Heart left ventricle (tissue), 16 donors: ENCODE results near the gene CDC26. TPM values are rescaled to one million over a fixed set of nuclear protein-coding genes. Genes with fewer than 3 reads are reported as not detected.
A peak's percentile ranks its signal among the peaks of the same experiment; 100 is the strongest.

Experiments used
- ATAC-seq, 4 donors: fragments of 200-7000 bp; cut with Tn5 transposase; one replicate each; pipeline ENCODE4 v1.9.1; 2020 to 2022; ENCODE audit warnings: moderate library complexity in 4 of 4, mild to moderate bottlenecking in 3 of 4, moderate number of reproducible peaks in 1 of 4
- DNase-seq, 5 donors: peaks; one replicate each; pipeline ENCODE4 v3.0.0-alpha.2; 2020
- H3K27ac ChIP-seq, 12 donors: fragments of 200-600 bp; sonication (generic) in 4 of 12; one replicate each; pipeline versions ENCODE4 v1.5.0 to v1.8.0; 2016 to 2022; ENCODE audit warnings: mild to moderate bottlenecking in 2 of 12
- H3K27me3 ChIP-seq, 9 donors: fragments of 200-600 bp; sonication (generic) in 2 of 9; one replicate each; pipeline versions ENCODE4 v1.5.1 to v1.8.0; 2016 to 2022; ENCODE audit warnings: mild to moderate bottlenecking in 3 of 9
- H3K36me3 ChIP-seq, 9 donors: fragments of 200-600 bp; sonication (generic) in 2 of 9; one replicate each; pipeline versions ENCODE4 v1.5.0 to v1.8.0; 2018 to 2022; ENCODE audit warnings: mild to moderate bottlenecking in 2 of 9
- H3K4me1 ChIP-seq, 12 donors: fragments of 200-600 bp; sonication (generic) in 4 of 12; one replicate each; pipeline versions ENCODE4 v1.5.0 to v1.8.0; 2016 to 2022; ENCODE audit warnings: mild to moderate bottlenecking in 3 of 12
- H3K4me3 ChIP-seq, 12 donors: fragments of 200-600 bp; sonication (generic) in 4 of 12; one replicate each; pipeline versions ENCODE4 v1.5.0 to v1.8.0; 2017 to 2022; ENCODE audit warnings: mild to moderate bottlenecking in 9 of 12, moderate library complexity in 4 of 12
- H3K9me3 ChIP-seq, 12 donors: fragments of 200-600 bp; sonication (generic) in 4 of 12; one replicate each; pipeline versions ENCODE4 v1.5.0 to v1.8.0; 2016 to 2022; ENCODE audit warnings: mild to moderate bottlenecking in 1 of 12
- POLR2A ChIP-seq, 2 donors: fragments of 450-650 bp; IDR thresholded peaks; one replicate each; pipeline ENCODE4 v1.6.1; 2017; ENCODE audit warnings: antibody characterized with exemption in 2 of 2, mild to moderate bottlenecking in 2 of 2, moderate library complexity in 2 of 2
- WGBS, 4 donors: extraction: QIAGEN DNeasy Blood & Tissue Kit in 2 of 4; methylation state at CpG; one replicate each; pipeline versions ENCODE4 v1.1.5 to v1.1.7; 2013 to 2018; 5-methylcytosine and 5-hydroxymethylcytosine counted together
- intact Hi-C, 10 donors: fragments of 100-400 bp; cut with DNase I; formaldehyde crosslinking; loops; one replicate each; pipeline versions ENCODE4 v1.11.1 to v1.14.2; 2022
- polyA plus RNA-seq, 2 donors: library from polyadenylated mRNA; stranded (reverse); fragments of 200-250 nt; gene quantifications; one replicate each; pipeline ENCODE4 v1.2.3, GENCODE V29; 2013
- total RNA-seq, 9 donors: library from RNA; depleted of rRNA in 2 of 9; stranded (reverse); fragments of >200 nt in 2 of 9; fragmentation: NEBNext Ultra II Directional in 3 of 9; extraction: Animal tissue kit (Norgen Biotek cat#: 25700) in 3 of 9; gene quantifications; one replicate each; pipeline versions ENCODE4 v1.1.0 to v1.2.4, GENCODE V29; 2016 to 2023
- TF ChIP-seq, protein P1 (sequence below), 12 donors: fragments of 200-600 bp; sonication (generic) in 4 of 12; IDR thresholded peaks; one replicate each; pipeline versions ENCODE4 v1.5.0 to v1.8.0; 2018 to 2022; ENCODE audit warnings: antibody characterized with exemption in 12 of 12, mild to moderate bottlenecking in 5 of 12
- donor health status: ischemic (EF 13 %, LVEDD 7.1; RV severe dilation, severe dysfunction).
- donor health status: healthy with polysubstance abuse.
- donor health status: DM: no; HTN: yes; CAD: no.
- donor health status: DM: no; HTN: no; CAD: no.
- donor health status: ischemic (EF 25% LVEDD 6.9; RV normal size, moderate dysfunction).
- donor health status: ischemic (EF 25% LVEDD 5.7; RV mildly dilated, moderate dysfunction).
- donor health status: healthy.
- donor health status: DM: yes; HTN: yes; CAD: no.
- donor health status: ischemic (EF 35%, LVEDD 5.7; RV mildly dilated, moderate dysfunction).
- donor health status: nonischemic (EF 11% LVEDD 7.7; RV severe dilation, severe dysfunction).
- donor health status: DM: yes; HTN: yes; CAD: no.
- donor health status: PGD.
- donor health status: ischemic (EF 29% LVEDD 5.4; RV normal size, mild dysfunction).
- donor health status: nonischemic (EF 23%, LVEDD 6.1; RV moderate dilation, normal function).

Gene CDC26
- total and polyA plus RNA-seq, 11 donors = 22.3 to 46.0 (median 35.3) TPM

DNA sequence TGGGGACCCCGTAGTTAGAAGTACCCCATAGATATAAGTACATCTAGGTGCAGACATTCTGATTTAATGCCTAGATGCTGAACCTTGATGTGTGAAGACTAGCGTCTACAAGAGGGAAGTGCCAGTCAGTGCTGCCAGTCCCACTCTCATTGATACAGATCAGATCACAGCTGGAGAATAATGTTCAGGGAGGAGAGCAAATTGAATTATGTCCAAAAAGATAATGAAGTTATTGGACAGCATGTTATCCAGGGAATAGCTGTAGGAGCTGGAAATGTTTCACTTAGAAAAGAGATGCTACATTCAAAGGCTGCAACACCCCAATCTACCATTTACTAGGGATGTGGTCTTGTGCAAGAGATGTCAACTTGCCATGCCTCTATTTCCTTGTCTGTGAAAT lies 43.7 kb upstream of the CDC26 start:
- Histone ChIP-seq H3K9me3 (no peaks in the 10 kb centered on the region), H3K27me3 (no peaks in the 10 kb centered on the region), H3K36me3 (peaks cover 0 to 54% (median 22%) of the 10 kb centered on the region in 9 donors), H3K4me3 (no peak overlapping the region), H3K4me1 (peaks cover 0 to 3% (median 0%) of the 10 kb centered on the region in 12 donors), H3K27ac (no peak overlapping the region)
- DNase-seq (no peak), ATAC-seq (no peak)
- TF ChIP-seq, protein P1, sequence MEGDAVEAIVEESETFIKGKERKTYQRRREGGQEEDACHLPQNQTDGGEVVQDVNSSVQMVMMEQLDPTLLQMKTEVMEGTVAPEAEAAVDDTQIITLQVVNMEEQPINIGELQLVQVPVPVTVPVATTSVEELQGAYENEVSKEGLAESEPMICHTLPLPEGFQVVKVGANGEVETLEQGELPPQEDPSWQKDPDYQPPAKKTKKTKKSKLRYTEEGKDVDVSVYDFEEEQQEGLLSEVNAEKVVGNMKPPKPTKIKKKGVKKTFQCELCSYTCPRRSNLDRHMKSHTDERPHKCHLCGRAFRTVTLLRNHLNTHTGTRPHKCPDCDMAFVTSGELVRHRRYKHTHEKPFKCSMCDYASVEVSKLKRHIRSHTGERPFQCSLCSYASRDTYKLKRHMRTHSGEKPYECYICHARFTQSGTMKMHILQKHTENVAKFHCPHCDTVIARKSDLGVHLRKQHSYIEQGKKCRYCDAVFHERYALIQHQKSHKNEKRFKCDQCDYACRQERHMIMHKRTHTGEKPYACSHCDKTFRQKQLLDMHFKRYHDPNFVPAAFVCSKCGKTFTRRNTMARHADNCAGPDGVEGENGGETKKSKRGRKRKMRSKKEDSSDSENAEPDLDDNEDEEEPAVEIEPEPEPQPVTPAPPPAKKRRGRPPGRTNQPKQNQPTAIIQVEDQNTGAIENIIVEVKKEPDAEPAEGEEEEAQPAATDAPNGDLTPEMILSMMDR (IDR thresholded peaks at IDR 0.05) = no peak
- no peak for TF ChIP-seq POLR2A (IDR thresholded peaks at IDR 0.05)
- intact Hi-C loops = loop anchor here in 2 of 10 donors (10.0 kb wide), 2 partner anchors 336 to 346 kb away; no protein-coding TSS in a partner anchor
- WGBS, 4 donors = 87 to 95% (median 90%) methylated on average over 2 of the region's 2 CpGs

DNA sequence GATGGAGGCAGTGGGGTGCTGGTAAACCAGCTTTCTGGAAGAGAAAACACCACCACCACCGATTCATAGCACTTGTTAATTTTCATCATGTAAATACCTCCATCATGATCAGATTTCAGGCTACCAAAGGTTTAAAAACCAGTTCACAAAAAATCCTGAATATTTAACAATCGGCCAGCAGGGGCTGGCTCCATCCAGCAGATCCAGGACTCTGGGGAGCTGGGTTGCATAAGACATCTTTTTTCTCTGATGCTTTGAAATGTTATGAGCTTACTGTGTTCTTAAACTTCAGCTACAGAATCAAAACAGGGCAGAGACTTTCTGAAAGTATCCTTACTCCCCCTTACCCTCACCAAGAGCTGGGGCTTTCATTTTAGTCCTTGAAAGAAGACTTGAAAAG lies 42.4 kb upstream of the CDC26 start:
- Histone ChIP-seq H3K27me3 (no peaks in the 10 kb centered on the region), H3K36me3 (peaks cover 0 to 52% (median 22%) of the 10 kb centered on the region in 9 donors), H3K4me1 (peaks cover 0 to 3% (median 0%) of the 10 kb centered on the region in 12 donors), H3K27ac (no peak overlapping the region), H3K4me3 (no peak overlapping the region), H3K9me3 (no peaks in the 10 kb centered on the region)
- no peak for ATAC-seq
- no peak for DNase-seq
- 65 to 76% (median 71%) methylated on average over 2 of the region's 2 CpGs for WGBS, 4 donors
- no peak for TF ChIP-seq POLR2A (IDR thresholded peaks at IDR 0.05)
- TF ChIP-seq, protein P1 (IDR thresholded peaks at IDR 0.05) = peak in 3 of 12 donors; percentile 8 to 24 (median 13)
- intact Hi-C loops = loop anchor here in 2 of 10 donors (10.0 kb wide), 2 partner anchors 337 to 347 kb away; no protein-coding TSS in a partner anchor

DNA sequence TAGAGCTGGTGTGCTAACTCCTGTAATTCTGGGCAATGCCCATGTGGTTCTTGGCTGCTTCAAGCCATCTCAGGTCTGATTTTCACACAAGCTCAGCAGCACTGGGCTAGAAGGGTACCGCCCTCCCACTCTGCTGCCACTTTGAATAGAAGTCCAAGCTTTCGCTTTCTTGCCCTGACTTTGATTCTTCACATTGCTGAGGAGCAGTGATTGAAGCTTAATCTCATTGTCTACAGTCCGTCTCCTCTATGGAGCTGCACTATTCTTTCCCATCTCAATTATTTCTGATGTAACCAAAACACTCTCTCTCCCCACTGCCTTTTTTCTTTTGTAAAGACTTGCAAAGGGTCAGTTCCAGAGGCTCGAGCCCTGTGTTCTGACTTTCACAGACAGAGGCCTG lies 40.7 kb upstream of the CDC26 start:
- ATAC-seq = no peak
- no peaks in the 10 kb centered on the region for H3K27me3 ChIP-seq
- 94 to 99% (median 95%) methylated on average over 4 of the region's 4 CpGs for WGBS, 4 donors
- peaks cover 0 to 45% (median 20%) of the 10 kb centered on the region in 9 donors for H3K36me3 ChIP-seq
- intact Hi-C loops = loop anchor here in 2 of 10 donors (10.0 kb wide), 2 partner anchors 339 to 349 kb away; no protein-coding TSS in a partner anchor
- H3K4me1 ChIP-seq = peaks cover 0 to 6% (median 2%) of the 10 kb centered on the region in 12 donors
- TF ChIP-seq, protein P1 (IDR thresholded peaks at IDR 0.05) = no peak
- TF ChIP-seq POLR2A (IDR thresholded peaks at IDR 0.05) = no peak
- no peak overlapping the region for H3K27ac ChIP-seq
- no peaks in the 10 kb centered on the region for H3K9me3 ChIP-seq
- H3K4me3 ChIP-seq = no peak overlapping the region
- DNase-seq = no peak

DNA sequence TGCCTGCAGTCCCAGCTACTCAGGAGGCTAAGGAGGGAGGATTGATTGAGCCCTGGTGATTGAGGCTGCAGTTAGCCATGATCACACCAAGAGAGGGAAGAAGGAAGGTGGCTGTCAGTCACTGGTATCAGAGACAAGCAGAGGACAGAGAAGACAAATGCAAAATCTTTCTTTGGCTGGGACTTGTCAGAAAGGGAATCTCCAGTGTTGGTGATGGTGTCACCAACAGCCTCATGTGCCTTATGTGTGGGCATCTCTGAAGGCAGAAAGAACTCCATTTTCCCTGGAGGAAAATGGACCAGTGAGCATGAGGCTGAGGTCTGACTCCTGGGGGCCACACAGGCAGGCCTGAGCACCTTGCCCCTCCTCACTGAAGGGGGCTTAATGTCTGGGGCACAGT lies 39.9 kb upstream of the CDC26 start:
- Histone ChIP-seq H3K36me3 (peaks cover 0 to 37% (median 16%) of the 10 kb centered on the region in 9 donors), H3K27ac (no peak overlapping the region), H3K4me3 (no peak overlapping the region), H3K27me3 (no peaks in the 10 kb centered on the region), H3K4me1 (peaks cover 0 to 14% (median 6%) of the 10 kb centered on the region in 12 donors), H3K9me3 (no peaks in the 10 kb centered on the region)
- DNase-seq (no peak), ATAC-seq (no peak)
- intact Hi-C loops = loop anchor here in 2 of 10 donors (10.0 kb wide), 2 partner anchors 340 to 350 kb away; no protein-coding TSS in a partner anchor
- no peak for TF ChIP-seq POLR2A (IDR thresholded peaks at IDR 0.05)
- TF ChIP-seq, protein P1 (IDR thresholded peaks at IDR 0.05) = no peak
